ENCODE measurements around the gene MIPOL1.
"Not testable (repeated sequence)": the region's sequence is repeated elsewhere in the genome, so short reads cannot be mapped to it uniquely, and the experiment has no call there.

MIPOL1 gene

DNA sequence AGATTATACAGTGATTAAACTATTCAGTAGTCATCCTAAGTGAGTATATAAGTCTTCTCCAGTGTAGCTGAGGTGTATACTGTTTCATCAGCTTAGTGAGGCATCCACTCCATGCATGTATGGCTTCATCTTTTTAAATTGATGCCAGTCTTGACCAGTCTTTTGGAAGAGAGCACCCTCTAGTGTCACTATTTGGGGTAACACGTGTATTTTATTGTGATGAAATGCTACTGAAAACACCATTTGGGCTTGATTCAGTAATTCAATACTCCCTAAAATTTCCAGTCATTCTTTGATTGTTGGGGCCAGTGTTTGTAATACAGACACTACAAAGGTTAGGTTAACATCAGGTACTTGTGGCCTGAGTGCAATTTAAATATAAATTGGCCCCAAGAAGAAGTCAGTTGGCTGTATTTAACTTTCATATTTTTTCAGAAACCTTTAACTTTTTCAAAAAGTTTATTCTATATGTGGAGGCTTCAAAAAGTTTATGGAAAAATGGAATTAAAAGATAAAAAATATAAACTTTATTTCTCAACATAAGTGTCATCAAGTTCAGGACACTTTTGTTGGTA is 35.3 kb downstream of the MIPOL1 start:
- no peak for DNase-seq (ENCODE audit: low read depth in 2 of 2)

DNA sequence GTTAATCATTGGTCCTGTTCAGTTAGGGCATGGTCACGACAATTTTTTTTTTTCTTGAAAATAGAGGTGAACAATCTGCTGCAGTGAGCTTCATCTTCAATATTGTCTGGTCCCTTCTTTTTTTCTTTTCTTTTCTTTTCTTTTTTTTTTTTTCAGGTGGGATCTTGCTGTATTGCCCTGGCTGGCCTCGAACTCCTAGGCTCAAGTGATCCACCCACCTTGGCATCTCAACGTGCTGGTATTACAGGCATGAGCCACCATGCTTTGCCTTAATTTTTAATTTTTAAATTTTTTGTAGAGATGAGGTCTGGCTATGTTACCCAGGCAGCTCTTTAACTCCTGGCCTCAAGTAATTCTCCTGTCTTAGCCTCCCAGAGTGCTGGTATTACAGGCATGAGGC is 36.5 kb downstream of the MIPOL1 start:
- DNase-seq (ENCODE audit: low read depth in 2 of 2), result no peak

DNA sequence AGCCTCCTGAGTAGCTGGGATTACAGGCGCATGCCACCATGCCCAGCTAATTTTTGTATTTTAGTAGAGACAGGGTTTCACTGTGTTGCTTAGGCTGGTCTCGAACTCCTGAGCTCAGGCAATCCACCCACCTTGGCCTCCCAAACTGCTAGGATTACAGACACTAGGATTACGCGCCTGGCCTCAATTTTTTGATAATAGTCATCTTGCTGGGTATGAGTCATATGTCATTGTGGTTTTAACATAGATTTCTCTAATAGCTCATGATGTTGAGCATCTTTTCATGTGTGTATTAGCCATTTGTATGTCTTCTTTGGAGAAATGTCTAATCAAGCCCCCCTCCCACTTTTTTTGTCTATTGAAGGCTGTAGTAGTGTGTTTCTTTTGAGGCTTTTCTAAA is 38.3 kb downstream of the MIPOL1 start:
- DNase-seq (ENCODE audit: low read depth in 2 of 2), result not testable (repeated sequence)

DNA sequence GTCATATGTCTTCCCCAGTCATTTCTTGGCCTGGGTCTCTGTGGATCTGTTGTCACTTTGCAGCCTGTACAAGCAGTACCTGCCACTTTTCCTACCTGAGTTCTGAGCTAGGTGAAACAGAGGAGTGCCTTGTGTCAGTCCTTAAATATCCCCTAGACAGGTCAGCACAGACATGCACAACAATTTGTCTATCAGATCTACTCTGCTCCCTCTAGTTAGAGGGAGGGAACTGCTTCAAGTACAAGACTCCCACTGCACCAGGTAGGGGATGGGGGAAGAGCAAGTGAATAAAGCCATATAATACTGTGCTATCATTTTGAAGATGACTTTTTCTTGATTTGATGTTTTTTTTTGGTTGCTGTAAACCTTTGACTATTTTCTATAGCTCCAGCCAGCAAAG is 39.4 kb downstream of the MIPOL1 start:
- DNase-seq (ENCODE audit: low read depth in 2 of 2), result no peak

DNA sequence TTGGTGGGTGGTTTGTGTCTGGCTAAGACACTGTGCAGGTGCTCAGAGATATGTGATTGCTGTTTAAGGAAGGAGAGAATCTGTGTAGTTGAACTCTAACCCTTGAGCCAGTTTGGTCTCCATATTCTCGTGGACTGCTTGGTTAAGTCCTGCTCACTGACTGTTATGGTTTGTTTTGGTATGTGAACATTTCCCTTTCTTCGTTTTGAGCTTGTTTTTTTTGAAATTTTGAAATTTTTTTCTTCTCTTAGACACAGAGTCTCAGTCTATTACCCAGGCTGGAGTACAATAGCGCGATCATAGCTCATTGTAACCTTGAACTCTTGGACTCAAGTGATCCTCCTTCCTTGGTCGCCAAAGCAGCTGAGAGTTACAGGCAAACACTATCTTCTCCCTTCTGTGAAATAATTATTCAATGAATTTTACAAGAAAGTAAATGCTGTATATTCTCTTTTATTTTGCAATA is 40.0 kb downstream of the MIPOL1 start:
- DNase-seq (ENCODE audit: low read depth in 2 of 2), result no peak

DNA sequence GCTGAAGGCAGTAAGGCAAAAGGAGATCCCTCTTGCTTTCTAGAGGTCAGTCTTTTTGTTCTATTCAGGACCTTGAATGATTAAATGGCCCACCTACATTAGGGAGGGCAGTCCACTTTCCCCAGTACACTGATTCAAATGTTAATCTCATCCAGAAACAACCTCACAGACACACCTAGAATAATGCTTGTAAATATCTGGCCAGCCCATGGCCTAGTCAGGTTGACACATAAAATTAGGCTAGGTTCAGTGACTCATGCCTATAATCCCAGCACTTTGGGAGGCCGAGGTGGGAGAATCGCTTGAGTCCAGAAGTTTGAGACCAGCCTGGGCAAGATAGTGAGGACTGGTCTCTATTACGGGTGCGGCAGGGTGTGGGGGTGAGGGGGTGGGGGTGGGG is 43.5 kb downstream of the MIPOL1 start:
- DNase-seq (ENCODE audit: low read depth in 2 of 2), result no peak

DNA sequence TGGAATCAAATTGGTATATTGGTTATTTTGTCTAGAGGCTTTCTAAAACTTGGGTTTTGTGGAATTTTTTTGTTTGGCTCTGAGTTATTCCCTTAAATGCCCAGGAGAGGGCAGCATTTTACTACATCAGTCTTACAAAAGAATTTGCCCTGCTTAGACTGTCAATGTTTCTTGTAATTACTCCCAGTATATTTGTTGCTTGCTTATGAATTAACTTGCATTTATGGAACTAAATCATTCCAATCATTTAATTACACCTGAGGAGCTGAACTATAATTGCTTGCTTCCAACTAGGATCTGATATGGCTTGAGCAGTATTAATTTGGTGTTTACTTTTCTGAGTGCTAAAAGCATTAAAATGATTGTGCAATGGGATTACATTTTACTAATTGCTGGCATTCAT is 48.7 kb downstream of the MIPOL1 start:
- DNase-seq (ENCODE audit: low read depth in 2 of 2), result no peak

DNA sequence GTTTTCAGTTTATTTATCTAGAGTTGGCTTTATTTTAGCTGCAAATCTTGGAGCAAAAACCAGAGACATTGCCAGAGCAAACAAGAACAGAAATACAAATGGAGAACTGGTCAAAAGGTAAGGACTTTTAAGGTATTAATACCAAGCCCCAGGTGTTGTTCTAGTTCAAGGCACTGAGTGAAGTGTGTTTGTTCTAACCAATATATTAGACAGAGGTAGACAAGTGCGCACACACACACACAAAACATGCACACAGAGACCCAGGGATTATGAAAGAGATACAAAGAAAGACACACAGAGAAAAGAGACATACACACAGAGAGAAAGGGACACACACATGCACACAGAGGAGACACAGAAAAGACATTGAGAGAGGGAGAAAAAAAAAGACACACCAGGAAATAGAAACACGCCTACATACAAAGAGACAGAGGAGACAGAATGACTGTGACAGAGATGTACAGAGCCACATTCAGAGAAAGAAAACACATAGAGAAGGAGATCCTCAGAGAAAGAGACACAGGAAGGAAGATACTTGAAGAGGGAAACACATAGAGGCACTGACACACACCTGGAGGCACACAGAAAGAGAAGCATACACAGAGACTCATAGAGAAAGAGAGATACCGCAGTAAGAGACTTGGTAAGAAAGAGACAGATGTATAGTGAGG is 50.2 kb downstream of the MIPOL1 start:
- DNase-seq (ENCODE audit: low read depth in 2 of 2), result no peak

DNA sequence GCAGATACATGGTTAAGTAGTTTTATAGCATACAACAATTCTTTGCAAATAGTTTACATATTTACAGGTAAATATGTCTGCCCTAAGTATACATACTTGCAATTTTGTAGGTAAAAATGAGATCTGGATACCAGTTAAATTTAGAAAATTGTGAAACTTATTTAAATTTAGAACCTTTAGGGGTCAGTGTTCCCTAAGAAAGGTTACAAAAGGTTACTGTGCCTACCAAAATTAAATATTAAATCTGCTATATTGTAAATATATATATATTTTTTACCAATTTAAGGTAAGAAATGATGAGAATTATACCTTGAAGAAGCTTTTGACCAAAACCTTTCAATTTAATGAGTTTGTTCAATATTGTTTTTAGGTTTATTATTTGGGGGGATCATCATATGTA is 54.0 kb downstream of the MIPOL1 start:
- no peak for DNase-seq (ENCODE audit: low read depth in 2 of 2)

DNA sequence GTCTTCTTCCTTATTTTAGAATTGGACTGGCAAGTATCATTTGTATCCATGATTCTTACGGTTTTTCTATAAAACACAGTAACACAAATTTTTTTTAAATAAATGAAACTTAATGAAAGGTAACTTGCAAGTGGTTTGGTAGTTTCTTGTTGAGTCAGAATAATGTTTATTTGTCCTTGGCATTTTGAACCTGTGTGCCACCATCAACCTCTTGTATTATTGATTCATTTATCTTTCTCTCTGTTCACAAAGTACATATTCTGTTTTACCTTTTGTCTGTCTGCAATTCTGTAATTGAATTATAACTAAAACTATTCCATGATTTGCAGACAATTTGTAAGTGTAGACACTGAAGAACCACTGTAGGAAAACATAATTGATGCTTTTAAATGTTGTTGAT is 54.7 kb downstream of the MIPOL1 start:
- DNase-seq (ENCODE audit: low read depth in 2 of 2), result no peak

DNA sequence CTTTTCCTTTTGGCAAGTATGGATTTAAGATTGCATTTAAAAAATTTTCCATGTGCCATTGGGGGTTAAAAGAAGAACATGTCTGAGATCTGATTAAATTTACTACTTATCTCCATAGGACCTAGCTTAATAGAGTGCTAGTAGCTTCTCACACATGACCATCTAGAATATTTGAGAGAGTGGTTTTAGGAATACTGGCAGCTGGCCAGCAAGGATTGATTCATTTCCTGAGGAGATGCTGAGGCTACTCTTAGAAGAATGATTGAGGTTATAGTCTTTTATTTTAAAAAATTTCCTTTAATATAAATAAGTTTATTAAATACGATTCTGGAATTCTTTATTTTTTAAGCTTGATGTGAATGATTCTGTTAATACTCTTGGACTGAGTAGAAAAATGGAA is 56.2 kb downstream of the MIPOL1 start:
- DNase-seq (ENCODE audit: low read depth in 2 of 2), result no peak

DNA sequence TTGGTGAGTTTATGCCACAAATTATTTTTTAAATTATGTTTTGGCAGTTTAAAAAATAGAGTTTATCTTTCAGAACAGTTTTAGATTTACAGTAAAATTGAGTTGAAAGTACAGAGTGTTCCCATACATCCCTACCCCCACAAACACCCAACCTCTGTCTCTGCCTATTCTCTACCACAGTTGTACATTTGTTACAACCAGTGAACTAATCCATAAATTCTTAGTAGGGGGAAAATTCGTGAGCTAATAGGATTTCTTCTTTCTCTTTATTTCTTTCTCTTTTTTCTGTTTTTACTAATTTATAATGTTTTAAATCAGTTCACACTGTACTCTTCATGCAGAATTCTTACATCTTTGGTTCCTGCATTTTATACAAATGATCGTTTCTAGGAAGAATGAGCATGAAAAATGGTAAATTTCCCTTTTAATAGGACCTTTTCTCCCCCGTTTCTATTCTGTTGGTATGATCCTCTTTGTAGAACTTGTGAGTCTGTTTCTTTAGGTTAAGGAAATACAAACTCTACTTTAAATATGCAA is 56.7 kb downstream of the MIPOL1 start:
- DNase-seq (ENCODE audit: low read depth in 2 of 2), result no peak

DNA sequence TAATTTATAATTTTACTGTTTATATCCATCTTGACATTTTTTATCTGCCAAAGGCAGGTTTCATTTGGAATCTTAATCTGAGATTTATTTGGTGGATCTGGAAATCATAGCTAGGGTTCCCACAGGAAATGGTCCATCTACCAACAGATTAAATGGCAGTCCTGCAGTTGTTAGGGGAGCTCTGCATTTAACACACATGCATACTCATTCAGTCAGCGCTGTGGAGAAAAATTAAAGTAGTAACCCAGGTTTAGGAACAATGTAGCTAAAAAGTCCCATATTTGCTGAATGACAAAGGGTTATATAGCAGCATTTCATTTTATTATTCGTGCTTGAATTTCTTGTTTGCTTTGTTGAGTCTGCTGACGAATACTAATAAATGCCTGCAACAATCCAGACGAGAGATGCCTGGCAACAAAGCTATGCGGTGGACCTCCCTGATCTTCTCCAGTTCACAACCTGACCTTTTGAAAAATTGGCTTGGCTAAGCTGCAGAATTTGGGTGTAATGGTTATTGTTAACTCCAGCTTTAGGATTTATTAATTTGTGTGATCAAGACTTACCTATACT is 59.8 kb downstream of the MIPOL1 start:
- no peak for DNase-seq (ENCODE audit: low read depth in 2 of 2)

DNA sequence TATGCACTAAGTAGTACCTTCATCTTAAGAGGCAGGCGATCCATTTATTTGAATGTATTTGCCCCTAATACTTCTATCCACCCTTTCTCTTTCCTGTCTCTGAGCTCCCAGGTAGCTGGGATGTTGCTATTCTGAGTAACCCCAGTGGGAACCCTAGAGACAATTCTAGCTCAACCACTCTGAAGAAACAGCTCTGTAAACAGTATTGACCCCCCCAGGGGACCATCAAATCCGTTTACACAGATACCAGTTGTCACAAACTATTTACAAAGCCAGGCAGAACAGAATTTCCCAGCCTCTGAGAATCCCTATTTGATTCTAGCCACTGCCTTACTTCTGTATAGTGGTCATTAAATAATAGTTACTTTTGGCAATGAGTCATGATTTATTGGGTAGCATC is 64.9 kb downstream of the MIPOL1 start:
- DNase-seq (ENCODE audit: low read depth in 2 of 2), result no peak

DNA sequence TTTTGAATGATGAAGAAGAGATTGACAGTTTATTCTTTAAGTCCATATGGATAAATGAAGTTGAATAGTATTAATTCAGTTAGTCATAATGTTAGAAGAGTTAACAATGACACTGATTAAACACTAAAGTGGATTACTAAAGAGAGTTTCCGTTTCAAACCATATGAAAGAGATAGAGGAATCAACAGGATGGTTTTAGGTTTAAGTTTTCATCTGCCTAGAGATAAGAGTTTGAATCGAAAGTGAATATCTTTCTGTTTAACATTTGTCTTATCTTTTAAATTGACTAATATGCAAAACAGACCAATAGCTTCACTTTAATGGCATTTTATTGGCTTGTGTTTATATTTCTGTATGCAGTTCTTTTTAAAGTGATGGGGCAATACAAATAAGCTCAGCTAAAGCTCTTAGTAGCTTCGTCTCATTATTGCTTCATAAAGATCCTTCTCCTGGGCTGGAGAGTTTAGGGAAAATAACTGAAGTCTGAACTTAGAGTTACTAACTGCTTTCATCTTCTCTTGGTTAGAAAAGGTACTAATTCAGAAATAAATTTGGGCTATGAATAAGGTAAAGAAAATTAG is 66.0 kb downstream of the MIPOL1 start:
- DNase-seq (ENCODE audit: low read depth in 2 of 2), result no peak

DNA sequence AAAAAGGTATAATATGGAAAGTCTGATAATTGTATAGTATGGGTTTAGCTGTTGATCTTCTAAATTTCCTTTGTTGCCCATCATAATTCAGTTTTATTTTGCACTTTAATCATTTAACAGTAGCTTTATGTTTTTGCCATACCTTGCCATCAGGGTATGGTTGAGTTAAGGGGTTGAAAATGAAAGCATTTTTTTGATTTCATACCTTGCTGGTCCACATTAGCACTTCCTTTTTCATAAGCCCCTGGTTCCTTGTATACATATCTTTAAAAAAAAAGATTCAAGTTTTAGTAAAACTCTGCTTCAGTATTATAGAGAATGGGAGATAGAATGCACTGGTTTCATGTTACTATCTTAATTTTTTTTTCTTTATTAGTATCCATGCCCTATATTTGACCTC is 71.1 kb downstream of the MIPOL1 start:
- no peak for DNase-seq (ENCODE audit: low read depth in 2 of 2)

DNA sequence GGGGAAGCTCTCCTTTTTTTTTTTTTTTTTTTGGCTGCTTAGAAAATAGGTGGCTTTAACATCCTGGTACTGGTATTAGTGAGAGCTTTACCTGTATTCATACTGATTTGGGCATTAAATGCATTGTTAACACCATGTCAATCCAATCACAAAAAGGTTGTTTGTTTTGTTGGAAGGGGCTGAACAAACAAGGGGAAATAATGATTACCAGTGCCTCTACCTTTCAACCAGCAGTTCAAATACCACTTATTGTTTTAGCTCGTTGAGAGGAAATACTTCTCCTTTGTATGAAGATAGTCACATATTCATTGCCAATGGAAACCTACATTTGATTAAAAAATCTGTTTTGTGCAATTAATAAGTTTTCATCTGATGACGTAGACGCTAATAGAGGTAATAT is 72.9 kb downstream of the MIPOL1 start:
- no peak for DNase-seq (ENCODE audit: low read depth in 2 of 2)

DNA sequence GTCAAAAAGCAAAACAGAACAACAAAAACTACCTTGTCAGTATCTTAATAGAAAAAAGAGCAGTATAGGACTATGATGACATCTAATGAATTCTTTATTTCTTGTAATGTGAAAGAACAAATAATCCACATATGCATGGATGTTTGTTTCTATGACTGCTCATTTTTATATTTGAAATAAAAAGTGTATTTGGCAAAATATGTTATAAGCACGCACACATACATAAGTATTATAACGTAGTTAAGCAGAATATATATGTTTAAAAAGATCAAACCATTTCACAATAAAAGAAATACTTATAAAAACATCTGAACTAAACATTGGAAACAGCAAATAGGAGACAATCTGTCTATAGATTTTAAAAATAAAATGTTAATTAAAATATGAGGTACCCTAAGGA is 74.8 kb downstream of the MIPOL1 start:
- DNase-seq (ENCODE audit: low read depth in 2 of 2), result no peak

DNA sequence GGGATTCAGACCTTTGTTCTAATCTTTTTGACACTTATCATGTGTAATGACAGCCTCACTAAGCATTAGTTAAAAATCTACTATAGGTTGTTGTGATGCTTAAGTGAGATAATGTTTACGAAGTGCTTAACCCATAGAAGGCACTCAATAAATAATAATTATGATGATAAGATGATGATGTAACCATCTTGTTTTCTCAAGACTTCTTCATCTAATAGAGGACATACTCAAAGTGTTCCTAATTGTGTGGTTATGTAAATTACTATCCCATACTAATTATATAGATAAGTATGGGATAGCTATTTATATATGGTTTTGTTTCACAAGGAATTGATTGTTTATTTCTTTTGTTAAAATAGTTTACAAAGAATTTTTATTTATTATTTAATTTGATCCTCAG is 76.9 kb downstream of the MIPOL1 start:
- no peak for DNase-seq (ENCODE audit: low read depth in 2 of 2)

DNA sequence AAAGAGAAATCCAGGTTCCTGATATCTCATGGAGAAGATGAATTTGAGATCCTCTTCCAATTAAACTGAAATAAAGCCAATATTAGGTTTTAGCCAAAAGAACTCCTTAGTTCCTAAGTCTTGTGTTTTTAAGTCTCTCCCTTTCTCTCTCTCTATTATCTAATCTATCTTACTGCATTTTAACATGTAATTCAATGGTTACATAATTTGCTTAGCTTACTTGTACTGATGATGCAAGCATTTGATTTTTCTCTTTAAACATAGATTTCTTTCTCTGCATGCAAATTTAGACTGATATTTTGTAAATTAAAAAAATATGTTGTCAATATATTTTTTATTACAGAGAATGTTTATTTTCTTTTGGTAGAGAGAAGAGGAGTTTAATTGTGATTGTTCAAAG is 78.2 kb downstream of the MIPOL1 start:
- DNase-seq (ENCODE audit: low read depth in 2 of 2), result no peak

DNA sequence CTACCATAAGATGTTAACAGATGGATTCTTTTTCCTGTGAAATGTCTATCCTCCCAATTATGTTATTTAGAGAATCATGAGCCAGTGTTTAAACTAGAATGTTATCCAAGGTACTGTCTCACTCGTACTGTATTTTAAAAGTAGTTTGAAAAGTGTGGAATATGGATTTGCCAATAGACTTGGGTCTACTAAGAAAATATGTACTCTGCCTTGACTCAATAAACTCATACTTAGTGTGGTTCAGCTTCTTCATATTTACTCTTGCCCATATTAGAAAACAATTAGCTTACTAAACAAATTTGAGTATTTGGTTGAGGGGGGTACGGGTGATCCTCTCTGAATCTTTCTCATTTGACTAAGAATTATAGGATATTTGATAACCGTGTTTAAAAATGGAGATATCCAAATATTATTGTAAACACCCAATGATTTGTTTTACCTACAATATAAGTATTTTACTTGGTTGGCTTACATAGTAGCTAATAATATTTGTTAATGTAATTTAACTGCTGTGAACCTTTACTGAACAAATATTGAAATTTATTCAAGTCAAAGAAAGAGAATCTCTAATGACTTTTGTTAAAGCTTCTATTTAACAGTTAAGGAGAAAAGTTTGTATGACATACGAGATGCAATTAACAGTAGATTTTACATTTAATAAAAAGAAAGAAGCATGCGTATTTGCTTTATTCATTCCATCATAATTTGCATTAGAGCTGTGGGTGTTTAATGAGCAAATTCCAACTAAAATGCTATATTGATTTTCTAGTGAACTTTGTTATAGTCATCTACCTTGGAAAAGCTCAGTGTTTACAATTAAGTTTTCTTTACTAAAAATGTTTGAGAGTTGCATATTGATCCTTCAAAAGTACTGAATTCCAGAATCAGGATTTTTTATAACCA is 81.2 kb downstream of the MIPOL1 start:
- no peak for DNase-seq (ENCODE audit: low read depth in 2 of 2)

DNA sequence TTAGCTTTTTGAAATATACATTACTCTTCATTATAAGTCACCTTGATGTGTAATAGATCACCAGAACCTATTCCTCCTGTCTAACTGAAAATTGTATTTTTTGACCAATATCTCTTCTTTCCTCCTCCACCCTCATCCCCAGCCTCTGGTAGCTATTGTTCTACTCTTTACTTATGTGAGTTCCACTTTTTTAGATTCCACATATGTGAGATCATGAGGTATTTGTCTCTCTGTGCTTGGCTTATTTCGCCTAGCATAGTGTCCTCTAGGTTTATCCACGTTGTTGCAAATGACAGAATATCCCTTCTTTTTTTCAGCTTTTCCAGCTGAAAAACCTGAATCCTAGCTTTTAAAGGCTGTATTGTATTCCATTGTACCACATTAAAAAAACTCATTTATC is 82.1 kb downstream of the MIPOL1 start:
- DNase-seq (ENCODE audit: low read depth in 2 of 2), result no peak

Measured in activated CD8-positive, alpha-beta memory T cell treated with anti-CD3 and anti-CD28 coated beads for 4 hours (primary cell).